NK-92 (cell line): ENCODE measurements around the gene BMP5.

Experiments
- DNase-seq: peaks from one replicate; lab custom pipeline; 2025; ENCODE audit not compliant: unreplicated experiment; lab: John Stamatoyannopoulos, UW

The BMP5 gene

GRCh38 chr6:55726144-55726543, 149.2 kb downstream of the BMP5 start:
- no peak for DNase-seq

- DNase-seq, result no peak
These were observed 160.6 kb downstream of the BMP5 start for GRCh38 chr6:55714831-55715230.

GRCh38 chr6:55713436-55713835, 162.0 kb downstream of the BMP5 start:
- DNase-seq, result no peak

- DNase-seq, result no peak
These were observed 166.7 kb downstream of the BMP5 start for GRCh38 chr6:55708711-55709110.

- DNase-seq, result no peak
These were observed 169.6 kb downstream of the BMP5 start for GRCh38 chr6:55705451-55706440.

GRCh38 chr6:55704421-55704820, 171.0 kb downstream of the BMP5 start:
- DNase-seq, result no peak
